NAMALWA (cell line): ENCODE results near the gene COL27A1.

Experiments
- DNase-seq: peaks from one replicate; pipeline ENCODE4 v3.0.0-alpha.2; 2015; ENCODE audit warnings: low spot score

The COL27A1 gene

GRCh38 chr9:114247077-114247476, 91.7 kb downstream of the COL27A1 start:
- no peak for DNase-seq

GRCh38 chr9:114247491-114247890, 92.2 kb downstream of the COL27A1 start:
- DNase-seq: no peak

GRCh38 chr9:114248299-114248707, 93.0 kb downstream of the COL27A1 start:
- no peak for DNase-seq

GRCh38 chr9:114249424-114250234, 94.3 kb downstream of the COL27A1 start:
- no peak for DNase-seq

GRCh38 chr9:114250235-114250568, 94.9 kb downstream of the COL27A1 start:
- DNase-seq: no peak

GRCh38 chr9:114250648-114251047, 95.3 kb downstream of the COL27A1 start:
- DNase-seq: no peak

GRCh38 chr9:114252394-114252793, 97.1 kb downstream of the COL27A1 start:
- DNase-seq: no peak

GRCh38 chr9:114256827-114257328, 101.5 kb downstream of the COL27A1 start:
- no peak for DNase-seq

- DNase-seq: no peak
Observed at GRCh38 chr9:114258218-114258617, 102.9 kb downstream of the COL27A1 start.

- no peak for DNase-seq
Observed at GRCh38 chr9:114258866-114259797, 103.8 kb downstream of the COL27A1 start.

GRCh38 chr9:114259798-114260523, 104.6 kb downstream of the COL27A1 start:
- DNase-seq: no peak

- no peak for DNase-seq
Observed at GRCh38 chr9:114261026-114261425, 105.7 kb downstream of the COL27A1 start.

- DNase-seq: no peak
Observed at GRCh38 chr9:114261987-114262386, 106.7 kb downstream of the COL27A1 start.

- DNase-seq: no peak
Observed at GRCh38 chr9:114263853-114264510, 108.6 kb downstream of the COL27A1 start.

GRCh38 chr9:114264806-114265550, 109.6 kb downstream of the COL27A1 start:
- DNase-seq: no peak

- DNase-seq: no peak
Observed at GRCh38 chr9:114266969-114267368, 111.6 kb downstream of the COL27A1 start.

GRCh38 chr9:114269023-114269422, 113.7 kb downstream of the COL27A1 start:
- no peak for DNase-seq

- DNase-seq: no peak
Observed at GRCh38 chr9:114270120-114270975, 115.0 kb downstream of the COL27A1 start.

GRCh38 chr9:114271556-114272510, 116.5 kb downstream of the COL27A1 start:
- peak; percentile 28 for DNase-seq
